ENCODE data around the gene C12orf60. TPM values are rescaled to one million over a fixed set of nuclear protein-coding genes. Genes with fewer than 3 reads are reported as not detected.

The C12orf60 gene
- total RNA-seq, 1 experiment from 2014 or later = 3.5 TPM

DNA sequence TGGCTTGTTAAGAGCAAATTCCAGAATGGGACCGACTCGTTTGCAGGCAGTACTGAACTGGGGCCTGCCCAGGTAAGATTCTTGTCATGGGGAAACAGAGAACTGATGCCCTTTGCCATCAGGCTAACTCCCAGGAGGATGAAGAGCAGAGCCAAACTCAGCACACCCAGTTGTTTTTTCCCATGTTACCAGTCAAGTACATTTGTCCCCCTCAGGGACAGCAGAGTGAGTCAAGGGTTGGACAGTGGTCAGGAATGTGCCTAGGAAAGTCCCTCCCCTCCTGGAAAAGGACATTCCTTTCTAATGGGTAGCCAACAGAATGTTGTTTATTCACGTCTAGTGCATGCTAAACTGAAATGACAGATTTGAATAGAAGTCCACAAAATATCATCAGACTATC, 38.3 kb downstream of the C12orf60 start:
- Histone ChIP-seq H3K4me2 (ENCODE audit: low read length) (peak overlapping the region; percentile 39), H3K9me3 (ENCODE audit: control insufficient read depth in 1 of 2, insufficient read depth in 1 of 2, low read depth in 1 of 2, low read length in 2 of 2) (no peaks in the 10 kb centered on the region), H3K4me1 (ENCODE audit: control insufficient read depth in 1 of 2, insufficient read depth in 2 of 2, low read length in 2 of 2) (peaks cover 0 to 14% of the 10 kb centered on the region in 2 experiments; a peak in 2 of 4 replicates), H4K20me1 (ENCODE audit: insufficient read depth) (no peaks in the 10 kb centered on the region), H3K36me3 (ENCODE audit: control insufficient read depth in 1 of 2, insufficient read depth in 2 of 2, low read length in 2 of 2) (no peaks in the 10 kb centered on the region), H2AFZ (ENCODE audit: low read depth, low read length, poor library complexity, severe bottlenecking) (no peak overlapping the region), H3K9ac (ENCODE audit: low read length) (no peak overlapping the region), H3K79me2 (ENCODE audit: insufficient read depth, low read length) (no peaks in the 10 kb centered on the region), H3K27ac (ENCODE audit: low read depth, low read length) (no peak overlapping the region), H3K27me3 (ENCODE audit: insufficient read depth, low read length) (no peaks in the 10 kb centered on the region), H3K9me2 (ENCODE audit: insufficient read depth) (no peaks in the 10 kb centered on the region), H3K4me3 (replicated peaks in 1 of 2; ENCODE audit: low read depth in 1 of 2, low read length in 2 of 2) (no peak overlapping the region)
- BruUV-seq (replicated peaks) = no TSS peak
- no peak for ATAC-seq
- DNase-seq (ENCODE audit: low read depth, low spot score) = no peak
- intact Hi-C loops (cut with micrococcal nuclease) = loop anchor here (10.0 kb wide), 2 partner anchors 383 to 683 kb away; partner anchors contain the start of gene RERG
- no peak for TF ChIP-seq SIN3A (IDR thresholded peaks at IDR 0.05; ENCODE audit: low read depth)
- no peak for TF ChIP-seq ELF1 (IDR thresholded peaks at IDR 0.05; ENCODE audit: borderline replicate concordance, low read depth)
- TF ChIP-seq SRF (IDR thresholded peaks at IDR 0.05; ENCODE audit: low read depth) = no peak
- no peak for TF ChIP-seq TCF7L2 (IDR thresholded peaks at IDR 0.05; ENCODE audit: borderline replicate concordance, extremely low read depth, insufficient read depth, insufficient read length)
- CTCF ChIA-PET = no interaction called here
- RAD21 ChIA-PET (ENCODE audit: low non-redundant PET in 1 of 2, low total read pairs in 2 of 2, uncharacterized antibody in 2 of 2, unreplicated experiment in 2 of 2) = no interaction called here
- POLR2A ChIA-PET = no interaction called here

DNA sequence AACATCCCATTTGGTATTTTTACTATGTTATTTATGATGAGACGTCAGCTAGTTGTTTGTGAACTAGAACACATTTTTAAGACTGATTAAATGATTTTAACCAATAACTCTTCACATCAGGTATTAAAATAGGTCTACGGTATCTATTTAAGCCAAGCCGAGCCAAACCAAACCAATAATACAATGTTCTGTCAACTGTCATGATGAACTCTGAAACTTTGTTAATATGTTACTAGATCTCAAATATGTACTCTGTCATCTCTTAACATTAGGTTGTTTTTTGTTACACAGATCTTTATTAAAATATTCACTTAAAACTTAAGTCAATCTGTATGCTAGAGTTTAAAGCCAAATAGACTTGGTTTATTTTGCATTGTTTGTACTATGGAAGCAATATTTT, 38.8 kb downstream of the C12orf60 start:
- no peak overlapping the region for H3K4me3 ChIP-seq (replicated peaks in 1 of 2; ENCODE audit: low read depth in 1 of 2, low read length in 2 of 2)
- intact Hi-C loops (cut with micrococcal nuclease) = loop anchor here (10.0 kb wide), 2 partner anchors 382 to 682 kb away; partner anchors contain the start of gene RERG
- H3K36me3 ChIP-seq (ENCODE audit: control insufficient read depth in 1 of 2, insufficient read depth in 2 of 2, low read length in 2 of 2) = no peaks in the 10 kb centered on the region
- no peaks in the 10 kb centered on the region for H3K79me2 ChIP-seq (ENCODE audit: insufficient read depth, low read length)
- H3K4me2 ChIP-seq (ENCODE audit: low read length) = 0 out of 2 replicates have a peak overlapping the region, but pooled peaks have one; percentile 39
- H3K9me2 ChIP-seq (ENCODE audit: insufficient read depth) = no peaks in the 10 kb centered on the region
- no peak overlapping the region for H3K9ac ChIP-seq (ENCODE audit: low read length)
- no peak for ATAC-seq
- peaks cover 0 to 10% of the 10 kb centered on the region in 2 experiments; a peak in 2 of 4 replicates for H3K4me1 ChIP-seq (ENCODE audit: control insufficient read depth in 1 of 2, insufficient read depth in 2 of 2, low read length in 2 of 2)
- BruUV-seq (replicated peaks) = no TSS peak
- RAD21 ChIA-PET (ENCODE audit: low non-redundant PET in 1 of 2, low total read pairs in 2 of 2, uncharacterized antibody in 2 of 2, unreplicated experiment in 2 of 2) = no interaction called here
- H3K27ac ChIP-seq (ENCODE audit: low read depth, low read length) = no peak overlapping the region
- no peaks in the 10 kb centered on the region for H3K27me3 ChIP-seq (ENCODE audit: insufficient read depth, low read length)
- POLR2A ChIA-PET = no interaction called here
- no peaks in the 10 kb centered on the region for H3K9me3 ChIP-seq (ENCODE audit: control insufficient read depth in 1 of 2, insufficient read depth in 1 of 2, low read depth in 1 of 2, low read length in 2 of 2)
- no peak for DNase-seq (ENCODE audit: low read depth, low spot score)
- CTCF ChIA-PET = no interaction called here
- no peaks in the 10 kb centered on the region for H4K20me1 ChIP-seq (ENCODE audit: insufficient read depth)
- H2AFZ ChIP-seq (ENCODE audit: low read depth, low read length, poor library complexity, severe bottlenecking) = no peak overlapping the region
- TF ChIP-seq CBX3 (IDR thresholded peaks at IDR 0.05; ENCODE audit: low read depth) (no peak), EGR1 (IDR thresholded peaks at IDR 0.05; ENCODE audit: low read depth) (no peak), SIN3A (IDR thresholded peaks at IDR 0.05; ENCODE audit: low read depth) (no peak), EZH2phosphoT487 (IDR thresholded peaks at IDR 0.05; ENCODE audit: borderline replicate concordance) (no peak), POLR2AphosphoS5 (IDR thresholded peaks at IDR 0.05; ENCODE audit: low read depth, low read length) (no peak), YY1 (IDR thresholded peaks at IDR 0.05; ENCODE audit: extremely low read depth, insufficient replicate concordance, low read depth, low read length) (no peak), ELF1 (IDR thresholded peaks at IDR 0.05; ENCODE audit: borderline replicate concordance, low read depth) (no peak), SRF (IDR thresholded peaks at IDR 0.05; ENCODE audit: low read depth) (no peak), POLR2A (IDR thresholded peaks at IDR 0.05; ENCODE audit: borderline replicate concordance, extremely low read depth, insufficient read depth, insufficient read length) (no peak), JUND (IDR thresholded peaks at IDR 0.05) (no peak)
- TF ChIP-seq, protein P1, sequence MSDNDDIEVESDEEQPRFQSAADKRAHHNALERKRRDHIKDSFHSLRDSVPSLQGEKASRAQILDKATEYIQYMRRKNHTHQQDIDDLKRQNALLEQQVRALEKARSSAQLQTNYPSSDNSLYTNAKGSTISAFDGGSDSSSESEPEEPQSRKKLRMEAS (IDR thresholded peaks at IDR 0.05) = no peak
- TF ChIP-seq, protein P2, sequence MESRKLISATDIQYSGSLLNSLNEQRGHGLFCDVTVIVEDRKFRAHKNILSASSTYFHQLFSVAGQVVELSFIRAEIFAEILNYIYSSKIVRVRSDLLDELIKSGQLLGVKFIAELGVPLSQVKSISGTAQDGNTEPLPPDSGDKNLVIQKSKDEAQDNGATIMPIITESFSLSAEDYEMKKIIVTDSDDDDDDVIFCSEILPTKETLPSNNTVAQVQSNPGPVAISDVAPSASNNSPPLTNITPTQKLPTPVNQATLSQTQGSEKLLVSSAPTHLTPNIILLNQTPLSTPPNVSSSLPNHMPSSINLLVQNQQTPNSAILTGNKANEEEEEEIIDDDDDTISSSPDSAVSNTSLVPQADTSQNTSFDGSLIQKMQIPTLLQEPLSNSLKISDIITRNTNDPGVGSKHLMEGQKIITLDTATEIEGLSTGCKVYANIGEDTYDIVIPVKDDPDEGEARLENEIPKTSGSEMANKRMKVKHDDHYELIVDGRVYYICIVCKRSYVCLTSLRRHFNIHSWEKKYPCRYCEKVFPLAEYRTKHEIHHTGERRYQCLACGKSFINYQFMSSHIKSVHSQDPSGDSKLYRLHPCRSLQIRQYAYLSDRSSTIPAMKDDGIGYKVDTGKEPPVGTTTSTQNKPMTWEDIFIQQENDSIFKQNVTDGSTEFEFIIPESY (IDR thresholded peaks at IDR 0.05; ENCODE audit: extremely low read depth, insufficient replicate concordance, low read length) = no peak
- TF ChIP-seq, protein P3, sequence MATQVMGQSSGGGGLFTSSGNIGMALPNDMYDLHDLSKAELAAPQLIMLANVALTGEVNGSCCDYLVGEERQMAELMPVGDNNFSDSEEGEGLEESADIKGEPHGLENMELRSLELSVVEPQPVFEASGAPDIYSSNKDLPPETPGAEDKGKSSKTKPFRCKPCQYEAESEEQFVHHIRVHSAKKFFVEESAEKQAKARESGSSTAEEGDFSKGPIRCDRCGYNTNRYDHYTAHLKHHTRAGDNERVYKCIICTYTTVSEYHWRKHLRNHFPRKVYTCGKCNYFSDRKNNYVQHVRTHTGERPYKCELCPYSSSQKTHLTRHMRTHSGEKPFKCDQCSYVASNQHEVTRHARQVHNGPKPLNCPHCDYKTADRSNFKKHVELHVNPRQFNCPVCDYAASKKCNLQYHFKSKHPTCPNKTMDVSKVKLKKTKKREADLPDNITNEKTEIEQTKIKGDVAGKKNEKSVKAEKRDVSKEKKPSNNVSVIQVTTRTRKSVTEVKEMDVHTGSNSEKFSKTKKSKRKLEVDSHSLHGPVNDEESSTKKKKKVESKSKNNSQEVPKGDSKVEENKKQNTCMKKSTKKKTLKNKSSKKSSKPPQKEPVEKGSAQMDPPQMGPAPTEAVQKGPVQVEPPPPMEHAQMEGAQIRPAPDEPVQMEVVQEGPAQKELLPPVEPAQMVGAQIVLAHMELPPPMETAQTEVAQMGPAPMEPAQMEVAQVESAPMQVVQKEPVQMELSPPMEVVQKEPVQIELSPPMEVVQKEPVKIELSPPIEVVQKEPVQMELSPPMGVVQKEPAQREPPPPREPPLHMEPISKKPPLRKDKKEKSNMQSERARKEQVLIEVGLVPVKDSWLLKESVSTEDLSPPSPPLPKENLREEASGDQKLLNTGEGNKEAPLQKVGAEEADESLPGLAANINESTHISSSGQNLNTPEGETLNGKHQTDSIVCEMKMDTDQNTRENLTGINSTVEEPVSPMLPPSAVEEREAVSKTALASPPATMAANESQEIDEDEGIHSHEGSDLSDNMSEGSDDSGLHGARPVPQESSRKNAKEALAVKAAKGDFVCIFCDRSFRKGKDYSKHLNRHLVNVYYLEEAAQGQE (IDR thresholded peaks at IDR 0.05; ENCODE audit: low read depth) = no peak
- TF ChIP-seq, protein P4, sequence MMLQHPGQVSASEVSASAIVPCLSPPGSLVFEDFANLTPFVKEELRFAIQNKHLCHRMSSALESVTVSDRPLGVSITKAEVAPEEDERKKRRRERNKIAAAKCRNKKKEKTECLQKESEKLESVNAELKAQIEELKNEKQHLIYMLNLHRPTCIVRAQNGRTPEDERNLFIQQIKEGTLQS (IDR thresholded peaks at IDR 0.05) = no peak
